GM21737 (cell line): ENCODE data around the gene MSLN.

Experiments
- ATAC-seq: cut with Tn5 transposase; IDR thresholded peaks from one replicate; pipeline ENCODE4 v1.9.1; 2021; ENCODE audit warnings: mild to moderate bottlenecking, moderate library complexity; ENCODE audit not compliant: unreplicated experiment

MSLN gene

DNA sequence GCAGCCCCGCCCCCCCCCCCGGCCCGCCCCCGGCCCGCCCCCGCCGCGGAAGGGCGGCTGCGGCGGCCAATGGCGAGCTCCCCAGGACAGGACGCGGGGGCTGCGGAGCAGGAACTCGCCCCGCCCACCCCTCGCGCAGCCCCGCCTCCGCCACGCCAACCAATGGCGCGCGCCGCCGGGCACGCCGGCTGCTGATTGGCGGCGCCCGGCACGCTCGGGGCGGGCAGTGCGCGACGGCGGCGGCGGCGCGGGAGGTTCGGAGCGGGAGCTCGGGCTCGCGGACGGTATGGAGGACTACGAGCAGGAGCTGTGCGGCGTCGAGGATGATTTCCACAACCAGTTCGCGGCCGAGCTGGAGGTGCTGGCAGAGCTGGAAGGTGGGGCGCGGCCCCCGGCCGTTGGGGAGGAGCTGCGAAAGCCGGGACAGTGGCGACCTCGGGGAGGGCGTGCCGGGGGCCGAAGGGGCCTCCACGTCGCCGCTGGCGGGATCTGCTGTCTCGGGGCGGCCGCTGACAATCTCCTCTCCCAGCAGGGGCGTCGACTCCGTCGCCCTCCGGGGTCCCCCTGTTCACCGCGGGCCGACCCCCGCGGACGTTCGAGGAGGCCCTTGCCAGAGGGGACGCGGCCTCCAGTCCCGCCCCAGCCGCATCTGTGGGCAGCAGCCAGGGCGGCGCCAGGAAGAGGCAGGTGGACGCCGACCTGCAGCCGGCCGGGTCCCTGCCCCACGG lies 28.0 kb downstream of the MSLN start, which contains the start of gene CHTF18:
Gene CHTF18 (plus strand): TSS at position 222 of the 728 bp plus-strand sequence. CDS start 65 bp downstream, at position 287.
- peak; percentile 64 for ATAC-seq

DNA sequence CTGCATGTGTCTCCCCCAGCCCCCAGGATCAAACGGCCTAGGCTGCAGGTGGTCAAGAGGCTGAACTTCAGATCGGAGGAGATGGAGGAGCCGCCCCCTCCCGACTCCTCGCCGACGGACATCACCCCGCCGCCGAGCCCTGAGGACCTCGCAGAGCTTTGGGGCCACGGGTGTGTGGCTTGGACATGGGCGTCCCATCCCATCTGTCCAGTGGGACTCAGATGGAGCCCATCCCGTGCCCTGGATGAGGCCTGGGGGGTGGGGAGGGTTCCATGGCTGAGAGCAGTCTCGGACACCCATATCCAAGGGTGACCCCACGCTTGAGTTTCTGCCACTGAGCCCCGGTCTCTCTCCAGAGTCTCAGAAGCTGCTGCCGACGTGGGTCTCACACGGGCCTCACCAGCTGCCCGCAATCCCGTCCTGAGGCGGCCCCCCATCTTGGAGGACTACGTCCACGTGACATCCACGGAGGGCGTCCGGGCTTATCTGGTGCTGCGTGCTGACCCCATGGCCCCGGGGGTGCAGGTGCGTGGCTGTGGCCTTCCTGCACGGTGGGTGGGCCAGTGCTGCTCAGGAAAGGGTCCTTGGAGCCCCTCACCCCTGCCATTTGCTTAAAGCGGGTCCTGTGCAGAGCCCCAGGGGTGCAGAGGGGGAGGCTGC lies 28.8 kb downstream of the MSLN start:
- no peak for ATAC-seq

DNA sequence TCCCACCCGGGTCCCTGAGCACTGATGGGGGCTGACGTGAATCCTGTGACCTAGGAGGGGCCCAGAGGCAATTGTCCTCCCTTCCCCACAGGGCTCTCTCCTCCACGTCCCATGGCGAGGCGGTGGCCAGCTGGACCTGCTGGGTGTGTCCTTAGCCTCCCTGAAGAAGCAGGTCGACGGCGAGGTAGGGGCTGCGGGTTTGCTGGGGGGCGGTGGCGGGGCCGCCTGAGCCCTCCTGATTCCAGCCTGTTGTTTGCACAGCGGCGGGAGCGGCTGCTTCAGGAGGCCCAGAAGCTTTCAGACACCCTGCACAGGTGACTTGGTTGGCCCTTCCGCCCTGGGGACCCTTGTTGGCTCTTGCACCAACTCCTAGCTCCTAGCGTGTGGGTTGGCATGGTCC lies 29.6 kb downstream of the MSLN start:
- no peak for ATAC-seq

DNA sequence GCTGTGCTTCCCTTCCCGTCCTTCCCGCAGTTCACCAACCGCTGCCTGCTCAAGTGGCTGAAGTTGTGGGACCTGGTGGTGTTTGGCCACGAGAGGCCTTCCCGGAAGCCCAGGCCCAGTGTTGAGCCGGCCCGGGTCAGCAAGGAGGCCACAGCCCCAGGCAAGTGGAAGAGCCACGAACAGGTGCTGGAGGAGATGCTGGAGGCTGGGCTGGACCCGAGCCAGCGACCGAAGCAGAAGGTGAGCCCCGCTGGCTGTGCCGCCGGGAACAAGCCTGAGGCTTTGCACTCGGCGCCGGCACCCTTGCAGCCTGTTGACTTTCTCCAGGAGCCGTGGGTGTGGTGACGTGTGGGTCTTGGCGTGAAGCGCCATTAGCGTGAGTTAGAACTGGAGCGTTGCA lies 30.6 kb downstream of the MSLN start:
- no peak for ATAC-seq

DNA sequence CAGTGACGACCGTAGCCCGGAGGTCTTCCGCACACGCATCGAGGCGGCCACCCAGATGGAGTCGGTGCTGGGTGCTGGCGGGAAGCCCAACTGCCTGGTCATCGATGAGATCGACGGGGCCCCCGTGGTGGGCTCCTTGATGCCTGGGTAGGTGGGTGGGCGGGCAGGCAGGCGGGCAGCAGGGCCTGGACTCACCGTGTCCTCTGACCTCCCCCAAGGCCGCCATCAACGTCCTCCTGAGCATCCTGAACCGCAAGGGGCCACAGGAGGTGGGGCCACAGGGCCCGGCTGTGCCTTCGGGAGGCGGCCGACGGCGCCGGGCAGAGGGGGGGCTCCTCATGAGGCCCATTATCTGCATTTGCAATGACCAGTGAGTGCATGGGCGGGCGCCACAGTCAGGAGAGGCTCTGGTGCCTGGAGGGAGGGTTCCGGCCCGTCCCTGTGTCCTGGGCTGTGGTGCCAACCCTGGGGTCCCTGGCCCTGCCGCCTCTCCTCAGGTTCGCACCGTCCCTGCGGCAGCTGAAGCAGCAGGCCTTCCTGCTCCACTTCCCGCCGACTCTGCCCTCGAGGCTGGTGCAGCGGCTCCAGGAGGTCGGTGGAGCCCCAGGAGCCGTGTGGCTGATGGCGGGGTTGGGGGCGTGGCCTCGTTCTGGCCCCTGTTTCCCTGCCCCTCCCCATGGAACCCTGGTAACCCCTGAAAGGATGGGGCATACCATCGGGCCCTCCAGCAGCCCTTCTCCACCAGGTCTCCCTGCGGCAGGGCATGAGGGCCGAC lies 31.9 kb downstream of the MSLN start:
- no peak for ATAC-seq

DNA sequence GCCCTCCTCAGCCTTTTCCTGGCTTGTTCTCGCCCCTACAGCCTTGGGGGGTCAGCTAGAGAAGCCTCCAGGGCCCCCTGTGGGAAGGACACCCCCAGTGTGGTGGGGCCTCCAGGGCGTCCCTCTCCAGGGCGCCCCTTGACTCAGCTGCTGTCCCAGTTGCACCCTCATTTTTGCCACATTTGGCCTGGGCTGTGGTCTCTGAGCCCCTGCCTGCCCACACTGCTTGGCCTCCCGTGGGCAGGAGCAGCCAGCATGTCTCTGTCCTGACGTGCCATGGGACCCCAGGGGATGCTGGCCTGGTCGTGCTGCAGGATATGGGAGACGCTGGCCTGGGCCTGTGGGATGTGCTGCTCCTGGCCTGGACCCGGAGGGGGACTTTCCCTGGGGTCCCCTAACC lies 32.9 kb downstream of the MSLN start:
- no peak for ATAC-seq

DNA sequence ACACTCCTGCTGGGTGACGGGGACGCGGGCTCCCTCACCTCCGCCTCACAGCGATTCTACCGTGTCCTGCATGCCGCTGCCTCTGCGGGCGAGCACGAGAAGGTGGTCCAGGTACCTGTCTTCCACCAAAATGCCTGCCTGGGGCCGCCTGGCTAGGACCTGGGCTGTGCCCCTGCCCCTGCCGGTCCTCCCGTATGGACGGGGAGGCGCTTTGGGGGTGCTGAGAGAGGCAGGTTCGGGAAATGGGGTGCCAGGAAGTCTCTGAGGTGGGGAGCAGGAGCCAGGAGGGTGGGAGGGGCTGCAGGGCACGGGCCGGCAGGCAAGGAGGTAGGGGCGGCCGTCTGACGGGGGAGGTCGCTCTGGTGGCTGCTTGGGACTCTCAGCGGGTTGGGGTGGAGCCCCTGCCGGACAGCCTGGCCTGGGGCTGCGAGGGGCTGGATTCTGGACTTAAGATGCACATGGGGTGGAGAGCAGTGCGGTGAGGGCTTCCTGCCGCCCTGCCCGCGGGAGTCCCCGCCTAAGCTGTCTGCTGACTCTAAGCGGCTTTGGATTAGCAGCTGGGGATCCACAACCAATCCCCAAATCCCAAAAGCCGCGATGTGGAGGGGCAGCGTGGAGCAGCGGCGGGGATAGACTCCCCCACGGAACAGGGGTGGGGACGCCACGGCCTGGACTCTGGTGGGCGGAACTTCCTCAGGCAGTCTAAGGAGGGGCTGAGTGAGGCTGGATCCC lies 33.7 kb downstream of the MSLN start:
- ATAC-seq, result no peak

DNA sequence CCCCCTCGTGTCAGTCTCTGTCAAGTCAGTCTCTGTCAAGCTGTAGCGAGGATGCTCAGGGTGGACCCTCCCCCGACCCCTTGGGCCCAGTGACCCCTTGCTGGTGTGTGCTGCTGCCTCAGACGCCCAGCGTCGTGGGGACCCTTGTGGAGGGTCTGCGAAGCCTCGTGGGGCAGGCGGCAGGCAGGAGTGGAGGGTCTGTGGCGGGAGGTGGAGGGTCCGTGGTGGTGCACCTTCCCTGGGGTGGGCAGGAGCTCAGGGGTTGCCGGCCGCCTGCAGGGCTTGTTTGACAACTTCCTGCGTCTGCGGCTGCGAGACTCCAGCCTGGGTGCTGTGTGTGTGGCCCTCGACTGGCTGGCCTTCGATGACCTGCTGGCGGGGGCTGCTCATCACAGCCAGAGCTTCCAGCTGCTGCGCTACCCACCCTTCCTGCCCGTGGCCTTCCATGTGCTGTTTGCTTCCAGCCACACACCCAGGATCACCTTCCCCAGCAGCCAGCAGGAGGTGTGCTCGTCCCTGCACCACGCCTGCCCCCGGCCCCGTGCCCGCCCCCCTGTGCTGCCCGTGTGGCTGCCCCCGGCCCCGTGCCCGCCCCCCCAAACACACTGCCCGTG lies 34.4 kb downstream of the MSLN start:
- no peak for ATAC-seq

DNA sequence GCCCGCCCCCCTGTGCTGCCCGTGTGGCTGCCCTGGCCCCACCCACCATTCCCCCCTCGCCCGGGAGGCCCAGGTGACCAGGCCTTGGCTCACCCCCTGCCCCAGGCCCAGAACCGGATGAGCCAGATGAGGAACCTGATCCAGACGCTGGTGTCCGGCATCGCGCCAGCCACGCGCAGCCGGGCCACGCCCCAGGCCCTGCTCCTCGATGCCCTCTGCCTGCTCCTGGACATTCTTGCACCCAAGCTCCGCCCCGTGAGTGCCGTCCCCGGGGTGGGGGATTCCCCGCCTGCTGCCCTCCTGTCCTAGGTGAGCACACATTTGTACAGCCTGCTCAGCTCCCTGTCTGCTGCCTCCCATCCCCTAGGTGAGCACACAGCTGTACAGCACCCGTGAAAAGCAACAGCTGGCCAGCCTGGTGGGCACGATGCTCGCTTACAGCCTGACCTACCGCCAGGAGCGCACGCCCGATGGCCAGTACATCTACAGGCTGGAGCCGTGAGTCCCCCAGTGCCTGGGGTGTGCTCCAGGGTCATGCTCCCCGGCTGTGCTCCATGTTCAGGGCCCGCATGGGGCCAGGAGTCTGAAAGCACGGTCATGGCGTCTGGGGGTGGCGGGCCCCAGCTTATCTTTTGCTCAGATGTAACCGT lies 35.2 kb downstream of the MSLN start:
- no peak for ATAC-seq

DNA sequence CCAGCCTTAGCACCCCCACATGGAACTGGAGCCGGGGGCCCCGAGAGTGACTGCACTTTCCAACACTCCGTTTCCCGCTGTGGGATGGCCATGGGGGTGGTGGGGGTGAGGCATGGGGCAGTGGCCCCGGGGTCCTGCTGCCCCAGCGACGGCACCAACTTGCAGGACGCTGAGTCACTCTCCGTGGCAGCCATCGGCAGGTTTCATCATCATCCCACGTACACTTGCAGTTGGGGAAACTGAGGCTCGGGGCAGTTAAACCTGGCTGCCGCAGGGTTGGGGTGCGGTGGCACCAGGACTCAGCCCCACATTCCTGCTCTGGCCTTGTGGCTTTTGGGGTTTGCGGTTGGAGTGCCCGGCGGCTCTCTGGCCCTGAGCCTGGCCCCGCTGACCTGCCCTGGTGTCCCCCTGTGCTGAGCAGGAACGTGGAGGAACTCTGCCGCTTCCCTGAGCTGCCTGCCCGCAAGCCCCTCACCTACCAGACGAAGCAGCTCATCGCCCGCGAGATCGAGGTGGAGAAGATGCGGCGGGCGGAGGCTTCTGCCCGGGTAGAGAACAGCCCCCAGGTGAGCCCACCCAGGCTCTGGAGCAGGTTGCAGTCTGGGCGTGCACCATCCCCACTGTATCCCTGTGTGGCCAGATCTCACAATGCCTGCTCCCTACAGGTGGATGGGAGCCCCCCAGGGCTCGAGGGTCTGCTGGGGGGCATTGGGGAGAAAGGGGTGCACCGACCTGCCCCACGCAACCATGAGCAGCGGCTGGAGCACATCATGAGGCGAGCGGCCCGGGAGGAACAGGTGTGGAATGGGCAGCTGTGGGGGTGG lies 36.0 kb downstream of the MSLN start:
- ATAC-seq, result no peak

DNA sequence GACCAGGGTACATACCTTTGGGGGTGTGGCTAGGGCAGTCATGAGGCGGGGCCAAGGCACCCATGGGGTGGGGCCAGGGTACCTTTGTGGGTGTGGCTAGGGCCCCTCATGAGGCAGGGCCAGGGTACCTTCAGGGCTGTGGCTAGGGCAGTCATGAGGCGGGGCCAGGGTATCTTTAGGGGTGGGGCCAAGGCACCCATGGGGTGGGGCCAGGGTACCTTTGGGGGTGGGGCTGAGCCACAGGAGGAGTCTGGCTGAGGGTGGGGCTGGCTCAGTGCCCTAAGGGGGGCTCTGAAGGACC lies 36.5 kb downstream of the MSLN start:
- no peak for ATAC-seq

DNA sequence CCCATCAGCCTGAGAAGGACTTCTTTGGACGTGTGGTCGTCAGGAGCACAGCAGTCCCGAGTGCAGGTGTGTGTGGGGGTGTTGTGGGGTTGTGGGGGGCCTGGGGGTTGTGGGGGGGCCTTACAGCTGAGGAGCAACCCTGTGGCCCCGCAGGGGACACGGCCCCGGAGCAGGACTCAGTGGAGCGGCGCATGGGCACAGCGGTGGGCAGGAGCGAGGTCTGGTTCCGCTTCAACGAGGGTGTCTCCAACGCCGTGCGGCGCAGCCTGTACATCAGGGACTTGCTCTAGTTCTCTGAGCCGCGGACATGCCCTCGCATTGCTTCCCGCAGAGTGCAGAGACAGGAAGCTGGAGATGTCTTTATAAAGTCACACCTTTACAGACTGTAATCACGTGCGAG lies 37.2 kb downstream of the MSLN start:
- no peak for ATAC-seq

DNA sequence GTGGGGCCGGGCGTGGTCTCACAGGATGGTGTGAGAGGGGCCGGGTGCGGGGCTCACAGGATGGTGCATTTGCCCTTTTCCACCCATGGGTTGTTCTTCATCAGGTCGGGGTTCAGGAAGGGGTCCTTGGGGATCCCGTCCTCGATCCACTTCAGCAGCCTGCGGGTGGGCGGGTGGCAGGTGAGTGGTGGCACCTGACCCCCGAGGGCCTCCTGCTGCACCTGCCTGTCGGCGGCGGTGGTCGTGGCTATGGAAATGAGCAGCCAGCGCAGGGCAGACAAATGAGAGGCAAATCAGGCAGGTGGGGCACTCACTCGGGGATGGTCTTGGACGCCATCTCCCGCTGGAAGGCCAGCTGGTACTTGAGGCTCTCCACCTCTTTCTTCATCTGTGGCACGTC lies 38.1 kb downstream of the MSLN start:
- ATAC-seq, result no peak

DNA sequence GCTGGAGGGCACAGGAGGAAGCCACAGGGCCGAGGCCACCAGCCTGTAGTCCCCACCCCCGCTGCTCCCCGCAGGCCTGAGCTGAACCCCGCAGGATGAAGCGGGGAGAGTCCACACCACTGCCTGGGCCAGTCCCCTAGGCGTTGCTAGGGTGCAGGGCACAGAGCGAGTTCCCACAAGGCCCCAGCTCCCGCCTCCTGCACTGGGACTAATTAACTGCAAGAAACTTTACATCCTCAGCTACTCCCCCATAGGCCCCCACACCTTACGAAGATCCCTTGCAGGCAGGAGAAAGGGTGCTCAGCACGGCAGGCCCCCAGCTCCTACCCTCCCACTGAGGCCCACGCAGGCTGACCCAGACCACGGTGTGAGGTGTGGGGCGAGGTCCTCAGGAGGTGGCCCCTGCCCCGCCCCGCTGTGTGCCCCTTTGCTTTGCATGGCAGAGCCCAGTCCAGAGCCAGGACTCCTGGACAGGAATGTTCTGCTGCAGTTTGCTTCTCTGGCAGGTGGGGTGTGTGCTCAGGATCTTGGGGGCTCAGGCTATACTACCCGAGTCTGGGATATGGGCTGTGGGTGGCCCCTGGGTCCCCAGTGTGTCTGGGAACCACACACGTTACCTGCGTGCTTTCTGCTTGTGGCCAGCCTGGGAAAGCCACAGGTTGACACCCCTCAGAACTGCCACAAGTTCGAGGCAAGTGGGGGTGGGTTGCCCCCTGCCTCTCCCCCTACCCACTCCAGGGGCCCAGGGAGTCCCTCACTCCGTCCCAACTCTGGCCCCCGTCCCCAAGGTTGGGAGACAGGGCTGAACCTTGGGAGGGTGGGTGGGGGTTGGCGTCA lies 38.8 kb downstream of the MSLN start:
- no peak for ATAC-seq

DNA sequence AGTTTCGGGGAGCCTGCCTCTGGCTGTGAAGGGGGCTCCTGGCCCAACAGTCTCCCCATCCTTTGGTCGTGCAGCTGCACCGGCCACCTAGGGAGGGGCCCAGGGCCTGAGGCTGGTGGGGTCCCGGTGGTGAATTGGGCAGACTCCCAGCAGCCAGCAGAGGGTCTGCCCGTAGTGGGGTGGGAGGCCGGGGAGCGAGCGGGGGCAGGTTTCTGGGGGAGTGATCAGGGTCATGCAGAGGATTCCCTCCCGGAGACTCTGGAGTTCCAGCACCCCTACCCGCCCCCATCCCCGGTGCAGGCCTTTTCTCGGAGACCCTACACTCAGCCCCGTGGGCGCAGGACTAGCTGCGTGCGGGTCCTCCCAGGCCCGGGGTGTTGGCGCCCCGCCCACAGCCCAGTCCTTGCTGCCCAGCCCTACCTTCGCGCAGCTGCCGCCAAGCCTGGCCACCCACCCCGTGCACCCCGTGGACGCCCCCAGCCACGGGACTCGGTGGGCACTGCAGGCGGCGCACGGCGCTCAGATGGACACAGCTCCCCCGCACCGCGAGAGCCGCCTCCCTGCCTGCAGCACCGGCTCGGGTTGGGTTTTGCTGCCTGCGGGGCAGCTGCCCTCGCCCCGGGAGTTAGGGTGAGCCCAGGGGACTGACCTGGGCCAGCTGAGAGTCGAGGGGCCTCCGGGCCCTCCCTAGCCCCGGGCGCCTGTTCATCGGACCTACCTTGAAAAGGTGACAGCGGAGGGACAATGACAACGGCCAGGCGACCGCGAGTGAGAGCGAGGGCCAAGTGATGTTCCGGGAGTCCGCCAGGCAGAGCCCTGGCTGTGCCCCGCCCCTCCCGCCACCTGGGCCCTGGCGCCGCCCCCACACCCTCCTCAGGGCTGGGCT lies 39.7 kb downstream of the MSLN start, which contains the start of gene GNG13:
Gene GNG13 (minus strand): TSS at position 787 of the 886 bp plus-strand sequence. CDS start 1,657 bp downstream, outside the sequence.
- no peak for ATAC-seq

DNA sequence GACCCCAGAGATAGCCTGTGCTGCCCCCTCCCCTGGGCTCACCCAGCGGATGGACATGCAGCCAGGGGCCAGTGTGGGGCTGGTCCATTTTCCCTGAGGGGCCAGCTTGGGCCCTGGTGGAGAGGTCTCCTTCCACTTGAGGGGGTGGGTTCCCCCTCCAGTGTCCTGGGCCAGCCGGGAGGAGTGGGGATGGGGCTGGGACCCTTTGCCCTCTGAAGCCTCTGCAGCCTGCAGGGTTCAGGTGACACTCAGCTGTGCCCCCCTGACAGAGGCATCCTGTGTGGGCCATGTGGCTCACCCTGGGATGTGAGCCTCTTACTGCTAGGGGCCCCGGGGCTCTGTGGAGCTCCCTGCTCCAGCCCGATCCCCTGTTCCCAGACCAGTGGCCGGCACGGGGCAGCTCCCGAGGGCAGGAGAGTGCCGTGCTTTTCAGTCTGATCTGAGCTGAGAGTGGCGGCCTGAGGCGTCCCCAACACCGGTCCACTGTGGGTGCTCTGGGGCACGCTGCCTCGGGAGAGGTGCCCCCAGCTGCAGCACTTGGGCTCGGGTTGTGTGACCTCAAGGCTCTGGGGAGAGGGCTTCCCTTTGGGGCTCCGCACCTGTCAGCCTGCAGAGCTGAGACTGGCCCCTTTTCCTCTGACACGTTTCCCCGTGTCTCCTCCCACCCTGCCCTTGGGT lies 40.4 kb downstream of the MSLN start:
- ATAC-seq, result no peak
